Endothelial cell (in vitro differentiated cells): ENCODE results near the gene CLDN1. TPM values are rescaled to one million over a fixed set of nuclear protein-coding genes. Genes with fewer than 3 reads are reported as not detected.
A peak's percentile ranks its signal among the peaks of the same experiment; 100 is the strongest.

ENCODE experiments used
- DNase-seq: peaks from one replicate; pipeline ENCODE4 v3.0.0; 2021; ENCODE audit warnings: low spot score
- H3K27ac Mint-ChIP-seq: one replicate; pipeline ENCODE4 v1.8.0; 2021; ENCODE audit warnings: mixed read lengths, inconsistent platforms; ENCODE audit not compliant: unreplicated experiment
- H3K27me3 Mint-ChIP-seq: one replicate; pipeline ENCODE4 v1.8.0; 2021; ENCODE audit warnings: mild to moderate bottlenecking, moderate library complexity, mixed read lengths, inconsistent platforms; ENCODE audit not compliant: unreplicated experiment
- H3K36me3 Mint-ChIP-seq: one replicate; pipeline ENCODE4 v1.8.0; 2021; ENCODE audit warnings: mild to moderate bottlenecking, low read depth, mixed read lengths, inconsistent platforms; ENCODE audit not compliant: unreplicated experiment
- H3K4me1 Mint-ChIP-seq: one replicate; pipeline ENCODE4 v1.8.0; 2021; ENCODE audit warnings: mild to moderate bottlenecking, mixed read lengths, inconsistent platforms; ENCODE audit not compliant: unreplicated experiment
- H3K4me3 Mint-ChIP-seq: one replicate; pipeline ENCODE4 v1.8.0; 2021; ENCODE audit warnings: mild to moderate bottlenecking, mixed read lengths, inconsistent platforms; ENCODE audit not compliant: unreplicated experiment
- H3K9me3 Mint-ChIP-seq: one replicate; pipeline ENCODE4 v1.8.0; 2021; ENCODE audit warnings: mixed read lengths, inconsistent platforms; ENCODE audit not compliant: unreplicated experiment
- CTCF ChIP-seq: fragments of 200-600 bp; sonication (generic); IDR thresholded peaks from one replicate; pipeline ENCODE4 v1.5.0; 2021; ENCODE audit warnings: antibody characterized with exemption; ENCODE audit not compliant: unreplicated experiment
- total RNA-seq: library from RNA; stranded (reverse); fragmentation: NEBNext Ultra II Directional; extraction: Animal tissue kit (Norgen Biotek cat#: 25700); gene quantifications from one replicate; pipeline ENCODE4 v1.2.1, GENCODE V29; 2021; ENCODE audit not compliant: unreplicated experiment

CLDN1 gene
- total RNA-seq, 1 donor from 2014 or later, result 0.13 TPM

GRCh38 chr3:190345027-190345821 is 23.0 kb upstream of the CLDN1 start:
- DNase-seq, result no peak
- peaks cover 24% of the 10 kb centered on the region for H3K4me1 Mint-ChIP-seq
- H3K4me3 Mint-ChIP-seq, result no peak overlapping the region
- no peak for TF ChIP-seq CTCF
- H3K27me3 Mint-ChIP-seq, result no peaks in the 10 kb centered on the region
- H3K27ac Mint-ChIP-seq, result peak overlapping the region; percentile 86
- no peaks in the 10 kb centered on the region for H3K9me3 Mint-ChIP-seq
- H3K36me3 Mint-ChIP-seq, result no peaks in the 10 kb centered on the region

GRCh38 chr3:190340071-190340470 is 17.8 kb upstream of the CLDN1 start:
- no peak overlapping the region for H3K4me3 Mint-ChIP-seq
- DNase-seq, result no peak
- TF ChIP-seq CTCF, result no peak
- H3K36me3 Mint-ChIP-seq, result no peaks in the 10 kb centered on the region
- no peaks in the 10 kb centered on the region for H3K9me3 Mint-ChIP-seq
- H3K27ac Mint-ChIP-seq, result no peak overlapping the region
- peaks cover 16% of the 10 kb centered on the region for H3K4me1 Mint-ChIP-seq
- no peaks in the 10 kb centered on the region for H3K27me3 Mint-ChIP-seq

- H3K4me3 Mint-ChIP-seq, result no peak overlapping the region
- H3K4me1 Mint-ChIP-seq, result peaks cover 9% of the 10 kb centered on the region
- H3K27ac Mint-ChIP-seq, result no peak overlapping the region
- H3K27me3 Mint-ChIP-seq, result no peaks in the 10 kb centered on the region
- TF ChIP-seq CTCF, result no peak
- no peaks in the 10 kb centered on the region for H3K36me3 Mint-ChIP-seq
- DNase-seq, result no peak
- no peaks in the 10 kb centered on the region for H3K9me3 Mint-ChIP-seq
Measured at GRCh38 chr3:190339130-190339529, 16.9 kb upstream of the CLDN1 start.

- no peaks in the 10 kb centered on the region for H3K9me3 Mint-ChIP-seq
- peaks cover 9% of the 10 kb centered on the region for H3K4me1 Mint-ChIP-seq
- no peak for TF ChIP-seq CTCF
- H3K36me3 Mint-ChIP-seq, result no peaks in the 10 kb centered on the region
- no peak overlapping the region for H3K27ac Mint-ChIP-seq
- H3K27me3 Mint-ChIP-seq, result no peaks in the 10 kb centered on the region
- DNase-seq, result no peak
- H3K4me3 Mint-ChIP-seq, result no peak overlapping the region
Measured at GRCh38 chr3:190338717-190339116, 16.5 kb upstream of the CLDN1 start.

GRCh38 chr3:190337301-190337700 is 15.1 kb upstream of the CLDN1 start:
- Mint-ChIP-seq H3K27me3 (no peaks in the 10 kb centered on the region), H3K36me3 (no peaks in the 10 kb centered on the region), H3K4me3 (no peak overlapping the region), H3K27ac (no peak overlapping the region), H3K9me3 (no peaks in the 10 kb centered on the region), H3K4me1 (peaks cover 9% of the 10 kb centered on the region)
- TF ChIP-seq CTCF, result no peak
- DNase-seq, result no peak
